Smooth muscle cell of bladder (primary cell): ENCODE measurements around the gene DCPS. TPM values are rescaled to one million over a fixed set of nuclear protein-coding genes. Genes with fewer than 3 reads are reported as not detected.

ENCODE experiments used
- total RNA-seq: library from RNA; depleted of rRNA; stranded (reverse); fragments of >200 nt; gene quantifications from 2 replicates; pipeline ENCODE4 v1.2.3, GENCODE V29; 2014

Gene DCPS, protein sequence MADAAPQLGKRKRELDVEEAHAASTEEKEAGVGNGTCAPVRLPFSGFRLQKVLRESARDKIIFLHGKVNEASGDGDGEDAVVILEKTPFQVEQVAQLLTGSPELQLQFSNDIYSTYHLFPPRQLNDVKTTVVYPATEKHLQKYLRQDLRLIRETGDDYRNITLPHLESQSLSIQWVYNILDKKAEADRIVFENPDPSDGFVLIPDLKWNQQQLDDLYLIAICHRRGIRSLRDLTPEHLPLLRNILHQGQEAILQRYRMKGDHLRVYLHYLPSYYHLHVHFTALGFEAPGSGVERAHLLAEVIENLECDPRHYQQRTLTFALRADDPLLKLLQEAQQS
- total RNA-seq = 9.8 and 13.0 TPM in 2 replicates

DNA sequence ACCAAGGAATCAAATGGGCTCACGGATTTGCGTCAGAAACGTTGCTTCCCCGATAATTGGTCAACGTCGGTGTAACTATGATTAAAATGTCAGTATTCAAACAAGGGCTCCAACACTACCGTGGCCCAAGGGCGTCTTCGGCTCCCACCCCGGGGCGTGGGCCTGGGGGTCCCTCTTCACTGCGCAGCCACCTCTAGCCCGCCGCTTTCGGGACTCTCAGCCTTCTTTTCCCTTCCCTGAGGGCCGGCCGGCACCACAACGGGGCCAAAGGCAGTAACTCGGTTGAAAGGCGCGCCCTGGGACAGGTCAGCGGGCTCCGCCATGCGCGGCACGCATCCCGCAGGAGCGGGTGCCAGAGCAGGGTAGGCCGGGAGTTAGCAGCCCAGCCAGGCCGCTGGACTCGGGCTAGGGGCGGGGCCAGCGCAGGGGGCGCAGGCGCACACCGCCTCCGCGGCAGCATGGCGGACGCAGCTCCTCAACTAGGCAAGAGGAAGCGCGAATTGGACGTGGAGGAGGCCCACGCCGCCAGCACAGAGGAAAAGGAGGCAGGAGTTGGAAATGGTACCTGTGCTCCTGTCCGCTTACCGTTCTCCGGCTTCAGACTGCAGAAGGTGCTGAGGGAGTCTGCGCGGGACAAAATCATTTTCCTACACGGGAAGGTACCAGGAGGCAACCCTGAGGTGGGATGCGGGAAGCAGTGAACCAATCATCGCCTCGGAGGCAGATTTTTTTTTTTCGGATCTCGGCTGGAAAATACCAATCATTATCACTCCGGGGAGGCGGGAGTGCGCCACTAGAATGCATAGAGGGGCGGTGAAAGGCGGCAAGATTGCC is at the start of gene DCPS:
Gene DCPS (plus strand): TSS at position 438 of the 834 bp plus-strand sequence. CDS start 21 bp downstream, at position 459.

DNA sequence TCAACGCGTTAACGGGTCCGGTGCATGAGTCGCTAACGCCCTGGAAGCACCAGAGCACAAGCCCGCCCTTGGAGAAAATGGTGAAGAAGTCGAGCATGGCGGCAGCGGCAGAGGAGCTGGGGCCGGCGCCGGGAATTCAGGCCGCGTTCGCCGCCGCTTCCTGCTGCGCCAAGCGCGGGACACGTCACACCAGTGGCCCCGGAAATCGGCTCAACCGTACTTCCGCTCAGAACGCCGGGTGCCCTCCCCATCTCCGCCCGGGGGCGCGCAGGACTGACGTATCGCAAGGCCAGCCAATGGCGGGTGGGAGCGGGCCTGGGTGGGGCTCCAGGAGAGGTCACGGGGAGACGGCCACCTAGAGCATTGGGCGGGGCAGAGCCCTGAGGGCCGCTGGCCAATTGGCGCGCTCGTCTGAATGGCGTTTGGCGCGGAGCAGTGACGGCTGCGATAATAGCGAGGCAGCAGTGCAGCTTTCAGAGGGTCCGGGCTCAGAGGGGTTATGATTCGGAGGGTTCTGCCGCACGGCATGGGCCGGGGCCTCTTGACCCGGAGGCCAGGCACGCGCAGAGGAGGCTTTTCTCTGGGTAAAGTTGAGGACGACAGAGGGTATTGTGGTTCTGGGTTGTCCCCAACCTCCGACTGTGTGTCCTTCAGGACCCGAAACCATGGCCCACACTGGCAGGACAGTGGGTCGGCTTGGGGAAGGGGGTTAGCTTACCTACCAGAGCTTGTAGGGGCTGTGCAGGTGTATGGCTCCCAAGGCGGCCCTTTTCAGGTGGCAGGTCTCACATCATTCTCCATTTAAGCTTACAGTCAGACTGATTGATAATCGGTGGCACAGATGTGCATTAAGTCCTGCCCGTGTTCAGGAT is 34.9 kb upstream of the DCPS start, which contains the start of the genes FOXRED1 and SRPRA:
Gene FOXRED1 (plus strand): TSS at position 447 of the 872 bp plus-strand sequence. CDS start 53 bp downstream, at position 500.
Gene SRPRA (minus strand): TSS at position 188 of the 872 bp plus-strand sequence. CDS start 91 bp downstream, at position 97.

DNA sequence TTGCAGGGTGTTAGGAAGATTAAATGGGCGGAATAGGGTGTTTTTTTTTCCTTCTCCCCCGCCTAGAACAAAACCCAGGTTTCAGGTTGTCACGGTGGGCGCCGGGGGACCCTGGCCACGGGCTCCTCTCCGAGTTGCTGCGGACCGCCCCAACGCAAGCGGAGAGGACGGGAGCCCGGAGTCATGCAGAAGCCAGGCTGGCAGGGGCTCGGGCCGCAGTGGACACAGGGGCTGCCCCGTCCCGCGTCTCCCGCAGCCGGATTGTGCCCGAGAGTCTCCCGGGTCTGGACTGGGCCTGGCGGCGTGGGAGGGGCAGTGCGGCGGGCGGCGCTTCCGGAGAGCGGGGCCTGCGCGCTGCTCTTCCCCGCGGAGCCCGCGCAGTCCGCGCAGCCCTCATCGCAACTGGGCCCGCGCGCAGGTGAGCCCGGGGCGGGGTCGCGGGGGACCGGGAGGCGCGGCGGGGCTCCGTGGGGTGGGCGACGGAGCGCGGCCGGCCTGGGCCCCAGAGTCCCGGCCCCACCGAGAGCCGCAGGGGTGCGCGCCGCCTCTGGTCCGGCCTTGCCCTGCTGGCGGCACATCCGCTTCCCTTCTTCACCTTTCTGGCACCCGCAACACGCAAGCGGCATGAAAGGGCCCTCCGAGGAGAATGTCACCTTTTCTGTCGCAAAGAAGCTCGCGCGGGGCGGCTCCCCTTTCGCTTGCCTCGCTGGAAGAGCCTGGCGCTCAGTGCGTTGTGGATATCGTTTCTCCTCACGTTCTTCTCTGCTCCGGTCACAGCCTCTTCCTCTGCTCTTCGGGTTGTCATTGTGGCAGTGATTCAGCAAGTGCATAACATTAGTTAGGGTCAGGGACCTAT is 20.9 kb upstream of the DCPS start, which contains the start of gene TIRAP:
Gene TIRAP (plus strand): TSS at position 358 of the 856 bp plus-strand sequence. CDS start 7,802 bp downstream, outside the sequence.

DNA sequence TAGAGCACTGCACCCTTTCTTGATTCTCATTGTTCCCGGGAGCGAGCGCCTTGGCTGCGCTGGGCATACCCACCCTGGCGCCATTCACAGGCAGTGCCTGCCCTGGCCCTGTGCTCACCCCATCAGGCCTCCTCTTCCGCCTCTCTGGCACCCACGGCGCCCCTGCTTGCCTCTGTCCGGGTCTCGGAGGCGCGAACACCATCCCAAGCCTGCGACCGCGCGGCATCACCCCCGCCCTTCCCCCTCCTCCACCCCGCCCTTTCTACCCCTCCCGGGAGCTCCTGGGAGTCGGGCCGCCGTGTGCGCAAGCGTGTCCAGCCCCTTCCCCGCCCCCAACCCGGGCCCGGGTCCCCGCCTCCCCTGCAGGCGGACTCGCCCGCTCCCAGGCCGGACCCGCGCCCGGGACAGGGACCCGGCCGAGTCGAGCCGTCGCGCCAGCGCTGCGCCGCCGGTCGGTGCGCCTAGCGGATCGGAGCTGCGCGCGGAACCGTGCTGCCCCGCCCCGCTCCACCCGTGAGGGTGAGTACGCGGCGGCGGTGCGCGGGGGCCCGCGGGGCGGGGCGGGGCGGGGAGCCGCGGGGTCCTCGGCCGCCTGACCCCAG is 51.6 kb downstream of the DCPS start, which contains the start of gene ST3GAL4:
Gene ST3GAL4 (plus strand): TSS at position 363 of the 602 bp plus-strand sequence. CDS start 50,470 bp downstream, outside the sequence.

Other genes starting within 250 kb of the DCPS start
- 8.8 and 16.9 TPM in 2 replicates for gene CDON, start 241.2 kb upstream of the DCPS start, total RNA-seq
- 26.0 and 30.5 TPM in 2 replicates for gene RPUSD4, start 92.4 kb upstream of the DCPS start, total RNA-seq
- 14.4 and 20.1 TPM in 2 replicates for gene FAM118B, start 92.3 kb upstream of the DCPS start, total RNA-seq
- 44.9 and 51.1 TPM in 2 replicates for gene SRPRA, start 35.2 kb upstream of the DCPS start, total RNA-seq
- 9.5 and 10.7 TPM in 2 replicates for gene FOXRED1, start 34.9 kb upstream of the DCPS start, total RNA-seq
- gene TIRAP, start 21.0 kb upstream of the DCPS start, total RNA-seq = 2.5 and 3.0 TPM in 2 replicates
- gene ST3GAL4, start 51.6 kb downstream of the DCPS start, total RNA-seq = 21.2 and 30.0 TPM in 2 replicates